ENCODE measurements around the gene NAGLU.
A peak's percentile ranks its signal among the peaks of the same experiment; 100 is the strongest.
"Not testable (repeated sequence)": the region's sequence is repeated elsewhere in the genome, so short reads cannot be mapped to it uniquely, and the experiment has no call there.

NAGLU gene

GRCh38 chr17:42521666-42522262 lies 14.3 kb upstream of the NAGLU start:
- DNase-seq: no peak

- no peak for DNase-seq
Measured at GRCh38 chr17:42522263-42522790, 13.7 kb upstream of the NAGLU start.

GRCh38 chr17:42522798-42523278 lies 13.2 kb upstream of the NAGLU start:
- DNase-seq: no peak

DNA sequence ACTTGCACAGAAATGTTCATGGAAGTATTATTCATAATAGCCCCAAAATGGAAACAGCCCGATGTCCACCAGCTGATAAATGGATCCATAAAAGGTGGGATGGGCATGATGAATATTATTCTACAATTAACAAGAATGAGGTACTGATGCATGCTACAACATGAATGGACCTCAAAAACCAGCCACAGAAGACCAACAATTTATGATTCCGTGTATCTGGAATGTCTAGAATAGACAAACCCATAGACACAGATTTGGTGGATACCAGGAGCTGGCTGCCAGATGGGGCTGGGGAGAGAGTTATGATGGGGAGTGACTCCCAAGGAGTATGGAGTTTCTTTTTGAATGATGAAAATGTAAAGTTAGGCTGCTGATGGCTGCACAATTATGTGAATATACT lies 10.8 kb upstream of the NAGLU start:
- DNase-seq: no peak

- DNase-seq: no peak
Measured at GRCh38 chr17:42526031-42526444, 10.0 kb upstream of the NAGLU start.

GRCh38 chr17:42527932-42528331 lies 8.1 kb upstream of the NAGLU start:
- no peak for DNase-seq

DNA sequence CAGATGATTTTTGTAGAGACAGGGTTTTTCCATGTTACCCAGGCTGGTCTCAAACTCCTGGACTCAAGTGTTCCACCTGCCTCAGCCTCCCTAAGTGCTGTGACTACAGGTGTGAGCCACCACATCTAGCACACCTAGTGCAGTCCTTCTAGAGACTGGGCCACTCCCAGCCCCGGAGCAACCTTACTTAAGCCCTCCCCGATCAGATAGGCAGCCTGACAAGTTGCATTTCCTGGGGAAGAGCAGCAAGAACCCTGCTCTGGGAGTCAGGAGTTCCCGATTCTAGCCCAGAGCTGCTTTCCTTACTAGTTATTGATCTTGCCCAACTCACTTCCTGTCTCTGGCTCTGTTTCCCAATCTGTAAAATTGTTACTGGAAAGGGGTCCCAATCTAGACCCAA lies 7.0 kb upstream of the NAGLU start:
- no peak for DNase-seq

GRCh38 chr17:42530952-42531454 lies 5.0 kb upstream of the NAGLU start:
- DNase-seq: no peak

GRCh38 chr17:42531455-42532354 lies 4.3 kb upstream of the NAGLU start:
- peak; percentile 22 for DNase-seq

DNA sequence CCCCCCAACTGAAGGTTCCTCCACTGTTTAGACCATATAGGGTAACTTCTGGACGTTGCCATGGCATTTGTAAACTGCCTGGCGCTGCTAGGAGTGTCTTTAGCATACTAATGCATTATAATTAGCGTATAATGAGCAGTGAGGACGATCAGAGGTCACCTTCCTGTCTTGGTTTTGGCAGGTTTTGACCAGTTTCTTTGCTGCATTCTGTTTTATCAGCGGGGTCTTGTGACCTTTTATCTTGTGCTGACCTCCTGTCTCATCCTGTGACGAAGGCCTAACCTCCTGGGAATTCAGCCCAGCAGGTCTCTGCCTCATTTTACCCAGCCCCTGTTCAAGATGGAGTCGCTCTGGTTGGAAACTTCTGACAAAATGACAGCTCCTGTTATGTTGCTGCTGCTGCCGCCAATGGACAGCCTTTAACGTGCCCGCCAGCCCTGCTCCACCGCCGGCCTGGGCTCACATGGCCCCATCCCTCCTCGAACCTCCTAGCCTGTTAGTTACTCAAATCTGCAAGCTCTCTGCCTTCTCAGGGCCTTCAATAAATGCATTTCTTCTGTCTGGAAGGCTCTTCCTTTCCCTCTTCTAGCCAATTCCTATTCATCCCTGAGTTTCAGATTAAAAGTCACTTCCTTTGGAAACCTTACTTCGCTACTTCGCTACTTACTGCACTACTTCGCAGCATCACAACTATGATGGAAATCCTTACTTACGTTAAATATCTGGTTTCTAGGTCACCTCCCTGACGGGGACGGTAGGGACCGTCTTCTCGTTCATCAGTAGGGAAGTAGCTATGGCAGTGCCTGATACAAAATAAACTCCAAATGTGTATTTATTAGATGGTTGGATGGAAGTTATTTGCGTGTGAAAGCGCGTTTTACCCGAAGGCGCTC lies 640 bp upstream of the NAGLU start:
- no peak for DNase-seq

GRCh38 chr17:42536372-42537155 lies 523 bp downstream of the NAGLU start:
- peak; percentile 73 for DNase-seq

- DNase-seq: no peak
Measured at GRCh38 chr17:42537156-42537805, 1.2 kb downstream of the NAGLU start.

GRCh38 chr17:42537826-42538451 lies 1.9 kb downstream of the NAGLU start:
- no peak for DNase-seq

DNA sequence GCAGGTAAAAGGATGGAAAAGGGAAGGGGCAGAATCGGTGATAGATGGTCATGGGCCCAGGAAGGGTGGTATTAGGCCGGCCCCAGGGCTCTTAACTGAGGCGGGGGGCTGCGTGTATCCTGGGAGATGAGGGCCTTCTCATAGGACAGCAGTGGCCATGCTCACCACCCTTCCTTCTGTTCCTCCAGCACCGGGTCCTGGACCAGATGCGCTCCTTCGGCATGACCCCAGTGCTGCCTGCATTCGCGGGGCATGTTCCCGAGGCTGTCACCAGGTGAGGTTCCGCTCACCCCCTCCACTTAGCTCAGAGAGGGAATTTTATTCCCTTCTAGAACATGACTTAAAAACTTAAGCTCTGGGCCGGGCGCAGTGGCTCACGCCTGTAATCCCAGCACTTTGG lies 2.4 kb downstream of the NAGLU start:
- DNase-seq: no peak

- not testable (repeated sequence) for DNase-seq
Measured at GRCh38 chr17:42540558-42540957, 4.5 kb downstream of the NAGLU start.

GRCh38 chr17:42541041-42541833 lies 5.2 kb downstream of the NAGLU start:
- DNase-seq: no peak

- DNase-seq: no peak
Measured at GRCh38 chr17:42543190-42544079, 7.4 kb downstream of the NAGLU start.

DNA sequence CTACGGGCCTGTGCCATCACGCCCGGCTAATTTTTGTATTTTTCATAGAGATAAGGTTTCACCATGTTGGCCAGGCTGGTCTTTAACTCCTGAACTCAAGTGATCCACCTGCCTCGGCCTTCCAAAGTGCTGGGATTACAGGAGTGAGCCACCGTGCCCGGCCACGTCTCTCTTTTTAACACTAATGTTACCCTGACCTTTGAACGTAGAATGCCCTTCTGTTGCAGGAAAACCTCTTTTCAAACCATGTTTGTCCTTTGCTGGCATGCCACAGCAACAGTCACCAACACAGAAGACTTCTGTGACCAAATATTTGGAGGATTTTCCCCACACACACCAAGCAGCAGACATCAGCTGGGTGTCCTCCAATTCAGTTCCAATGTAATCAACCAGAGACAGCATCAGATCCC lies 8.8 kb downstream of the NAGLU start:
- no peak for DNase-seq
